Endothelial cell of umbilical vein (primary cell): ENCODE data around the gene TRAPPC13. TPM values are rescaled to one million over a fixed set of nuclear protein-coding genes. Genes with fewer than 3 reads are reported as not detected.

ENCODE experiments used
- BruUV-seq: library from RNA; stranded (reverse); fragments of 400-500 nt; replicated peaks from 2 replicates; lab custom pipeline; 2021; lab: Mats Ljungman, UMichigan
- CTCF ChIA-PET: fragments of 300-600, 350-600 bp; sonication (Branson Sonifier 250); formaldehyde crosslinking; loops from one replicate; lab custom pipeline; 2021; ENCODE audit warnings: antibody characterized with exemption, inconsistent platforms; lab: Charles Lee
- POLR2A ChIA-PET: fragments of 300-600, 350-600 bp; sonication (Branson Sonifier 250); formaldehyde crosslinking; loops from one replicate; lab custom pipeline; 2021; ENCODE audit warnings: antibody characterized with exemption, inconsistent platforms; lab: Charles Lee
- DNase-seq: peaks from one replicate; pipeline ENCODE4 v3.0.0-alpha.2; 2011; ENCODE audit warnings: low read depth, low spot score
- FAIRE-seq: peaks from 2 replicates; lab custom pipeline; 2011; peaks lifted over from hg19 to GRCh38; lab: Jason Lieb, UNC
- H2AFZ ChIP-seq: 2 replicates; pipeline ENCODE4 v1.6.0; 2012; ENCODE audit warnings: low read depth, low read length, control low read depth, inconsistent platforms
- H3K27ac ChIP-seq: 2 replicates; pipeline ENCODE4 v1.5.1; 2011; ENCODE audit warnings: low read depth, mild to moderate bottlenecking, control low read depth, low read length, moderate library complexity; ENCODE audit not compliant: insufficient read depth
- H3K27me3 ChIP-seq, 2 experiments: 2 replicates each; pipeline versions ENCODE4 v1.6.0 to v1.6.1; 2011; ENCODE audit warnings: low read length in 2 of 2, mixed read lengths in 1 of 2; ENCODE audit not compliant: control insufficient read depth in 2 of 2, insufficient read depth in 2 of 2
- H3K36me3 ChIP-seq, 2 experiments: 2 replicates in 1 of 2; 3 replicates in 1 of 2; pipeline ENCODE4 v1.5.1; 2011; ENCODE audit warnings: low read length in 2 of 2, mild to moderate bottlenecking in 1 of 2, moderate library complexity in 1 of 2; ENCODE audit not compliant: control insufficient read depth in 2 of 2, insufficient read depth in 2 of 2; ENCODE audit errors: extremely low read depth in 1 of 2
- H3K4me1 ChIP-seq: 3 replicates; pipeline ENCODE4 v1.5.1; 2011; ENCODE audit warnings: mild to moderate bottlenecking, low read length; ENCODE audit not compliant: control insufficient read depth, insufficient read depth; ENCODE audit errors: extremely low read depth
- H3K4me2 ChIP-seq: 2 replicates; pipeline ENCODE4 v1.6.1; 2011; ENCODE audit warnings: low read length, control low read depth, mixed read lengths; ENCODE audit not compliant: insufficient read depth
- H3K4me3 ChIP-seq, 3 experiments: fragments of 200-600 bp in 1 of 3; sonication (generic), shearing (Covaris generic) in 1 of 3; replicated peaks in 1 of 3; 2 replicates each; pipeline ENCODE4 v1.5.1; 2011 to 2016; ENCODE audit warnings: control low read depth in 3 of 3, low read length in 3 of 3, mild to moderate bottlenecking in 2 of 3, inconsistent platforms in 1 of 3, low read depth in 1 of 3, moderate library complexity in 1 of 3; ENCODE audit not compliant: insufficient read depth in 1 of 3
- H3K79me2 ChIP-seq: 2 replicates; pipeline ENCODE4 v1.6.0; 2012; ENCODE audit warnings: low read length, inconsistent platforms; ENCODE audit not compliant: control insufficient read depth, insufficient read depth
- H3K9ac ChIP-seq: replicated peaks from 2 replicates; pipeline ENCODE3; 2011; ENCODE audit warnings: low read length, control low read depth; ENCODE audit not compliant: insufficient read depth; ENCODE audit errors: extremely low read depth
- H3K9me1 ChIP-seq: replicated peaks from 3 replicates; pipeline ENCODE4 v1.6.0; 2011; ENCODE audit warnings: mild to moderate bottlenecking, low read length; ENCODE audit not compliant: control insufficient read depth, insufficient read depth; ENCODE audit errors: extremely low read depth
- H3K9me3 ChIP-seq: replicated peaks from 2 replicates; pipeline ENCODE4 v1.5.1; 2012; ENCODE audit warnings: low read length, inconsistent platforms; ENCODE audit not compliant: control insufficient read depth, insufficient read depth
- H4K20me1 ChIP-seq: replicated peaks from 2 replicates; pipeline ENCODE3; 2011; ENCODE audit warnings: mild to moderate bottlenecking, low read length; ENCODE audit not compliant: control insufficient read depth, insufficient read depth; ENCODE audit errors: extremely low read depth
- CTCF ChIP-seq, 2 donors: IDR thresholded peaks; 1 replicate in 1 of 2; 2 replicates in 1 of 2; pipeline ENCODE4 v1.5.1; 2011; ENCODE audit warnings: low read length in 2 of 2, mild to moderate bottlenecking in 2 of 2, moderate library complexity in 2 of 2, control low read depth in 1 of 2, inconsistent platforms in 1 of 2, low read depth in 1 of 2; ENCODE audit not compliant: insufficient read depth in 1 of 2; ENCODE audit errors: extremely low read depth in 1 of 2
- EZH2 ChIP-seq: IDR thresholded peaks from 2 replicates; pipeline ENCODE4 v1.6.1; 2012; ENCODE audit warnings: borderline replicate concordance, low read depth, mild to moderate bottlenecking, moderate library complexity, low read length, inconsistent platforms; ENCODE audit not compliant: severe bottlenecking
- FOS ChIP-seq: IDR thresholded peaks from 2 replicates; pipeline ENCODE4 v1.6.1; 2011; ENCODE audit warnings: mild to moderate bottlenecking, low read length, moderate library complexity, borderline replicate concordance; ENCODE audit not compliant: insufficient read depth
- GATA2 ChIP-seq: IDR thresholded peaks from 2 replicates; pipeline ENCODE4 v1.7.0; 2011; ENCODE audit warnings: low read depth, mild to moderate bottlenecking, moderate library complexity, mixed read lengths, low read length; ENCODE audit not compliant: insufficient read length, insufficient read depth
- JUN ChIP-seq: IDR thresholded peaks from 2 replicates; pipeline ENCODE4 v1.6.1; 2011; ENCODE audit warnings: borderline replicate concordance, low read depth; ENCODE audit not compliant: insufficient read length, insufficient read depth
- MAX ChIP-seq: IDR thresholded peaks from 2 replicates; pipeline ENCODE4 v1.6.1; 2011; ENCODE audit not compliant: insufficient read depth, insufficient read length
- MYC ChIP-seq: IDR thresholded peaks from one replicate; pipeline ENCODE4 v1.6.1; 2011; ENCODE audit warnings: mild to moderate bottlenecking, low read depth, low read length
- POLR2A ChIP-seq: IDR thresholded peaks from 2 replicates; pipeline ENCODE4 v1.6.1; 2012; ENCODE audit warnings: low read depth, mild to moderate bottlenecking, control low read depth, low read length
- POLR2AphosphoS5 ChIP-seq: IDR thresholded peaks from 2 replicates; pipeline ENCODE4 v1.6.1; 2012; ENCODE audit warnings: low read depth, mild to moderate bottlenecking, control low read depth, low read length, moderate library complexity; ENCODE audit not compliant: insufficient read depth
- dilution Hi-C: fragments of 300-500 bp; cut with MboI; formaldehyde crosslinking; loops from one replicate; pipeline ENCODE4 v1.15.0; 2019; ENCODE audit warnings: low sequenced_read_pairs; ENCODE audit not compliant: extremely low pct_ligation_motif_present
- intact Hi-C: fragments of 100-400 bp; cut with micrococcal nuclease; formaldehyde crosslinking; loops from one replicate; pipeline ENCODE4 v1.10.0; 2022
- polyA plus RNA-seq, 4 experiments: library from polyadenylated mRNA; depleted of rRNA in 3 of 4; stranded (reverse) in 3 of 4; unstranded in 1 of 4; fragments of >200 nt; gene quantifications; 2 replicates each; pipeline versions ENCODE4 v1.2.1 to v1.2.3, GENCODE V29; 2011 to 2012; ENCODE audit warnings: missing spikeins in 1 of 4
- total RNA-seq: library from RNA; stranded (reverse); gene quantifications from 2 replicates; pipeline ENCODE4 v1.2.3, GENCODE V29; 2021

The TRAPPC13 gene
- total and polyA plus RNA-seq, 2 donors (not counting 3 experiments of a cell fraction or from before 2014, with no cell fraction given), result 7.7 to 24.0 TPM

GRCh38 chr5:65630981-65631380 lies 6.2 kb downstream of the TRAPPC13 start:
- POLR2A ChIA-PET, result no interaction called here
- Histone ChIP-seq H4K20me1 (no peaks in the 10 kb centered on the region), H3K4me3 (no peak overlapping the region), H3K36me3 (peaks cover 0 to 7% of the 10 kb centered on the region in 2 experiments), H3K9me3 (no peaks in the 10 kb centered on the region), H3K27ac (no peak overlapping the region), H3K4me1 (peaks cover 3% of the 10 kb centered on the region), H2AFZ (no peak overlapping the region), H3K4me2 (no peak overlapping the region), H3K27me3 (no peaks in the 10 kb centered on the region), H3K9me1 (no peaks in the 10 kb centered on the region), H3K9ac (no peak overlapping the region), H3K79me2 (peaks cover 34% of the 10 kb centered on the region)
- DNase-seq (no peak), FAIRE-seq (no peak)
- intact Hi-C loops, result no loop called here
- dilution Hi-C loops, result no loop called here
- CTCF ChIA-PET, result no interaction called here
- no TSS peak for BruUV-seq
- TF ChIP-seq POLR2AphosphoS5 (no peak), MAX (no peak), EZH2 (no peak), POLR2A (no peak), GATA2 (no peak), FOS (no peak), JUN (no peak), CTCF (IDR thresholded peaks at IDR 0.05; ENCODE audit: extremely low read depth in 1 of 2, insufficient read depth in 1 of 2, low read depth in 1 of 2, low read length in 2 of 2) (no peak), MYC (no peak)
